NCI-H146 treated with DMSO at 0.1 percent for 48 hours (cell line): ENCODE results near the gene RAB40C.

ENCODE experiments used
- DNase-seq: peaks from one replicate; lab custom pipeline; 2025; ENCODE audit not compliant: unreplicated experiment; lab: John Stamatoyannopoulos, UW

RAB40C gene

GRCh38 chr16:610513-611381 lies 20.9 kb downstream of the RAB40C start:
- no peak for DNase-seq

- no peak for DNase-seq
Observed at GRCh38 chr16:615122-615521, 25.3 kb downstream of the RAB40C start.

GRCh38 chr16:616733-617586 lies 27.1 kb downstream of the RAB40C start:
- DNase-seq, result no peak

- DNase-seq, result no peak
Observed at GRCh38 chr16:617855-618254, 28.0 kb downstream of the RAB40C start.

- DNase-seq, result no peak
Observed at GRCh38 chr16:619476-620100, 29.7 kb downstream of the RAB40C start.

- DNase-seq, result no peak
Observed at GRCh38 chr16:620700-621525, 31.0 kb downstream of the RAB40C start.

GRCh38 chr16:621526-622105 lies 31.8 kb downstream of the RAB40C start:
- no peak for DNase-seq

- DNase-seq, result no peak
Observed at GRCh38 chr16:622920-623280, 33.0 kb downstream of the RAB40C start.

- no peak for DNase-seq
Observed at GRCh38 chr16:624526-625070, 34.7 kb downstream of the RAB40C start.

- DNase-seq, result no peak
Observed at GRCh38 chr16:625117-625976, 35.5 kb downstream of the RAB40C start.

GRCh38 chr16:625977-626765 lies 36.3 kb downstream of the RAB40C start:
- no peak for DNase-seq

- DNase-seq, result no peak
Observed at GRCh38 chr16:626787-627453, 37.1 kb downstream of the RAB40C start.

- DNase-seq, result no peak
Observed at GRCh38 chr16:627454-628239, 37.8 kb downstream of the RAB40C start.

- DNase-seq, result no peak
Observed at GRCh38 chr16:628321-629061, 38.6 kb downstream of the RAB40C start.

GRCh38 chr16:629185-629832 lies 39.4 kb downstream of the RAB40C start:
- DNase-seq, result no peak

- no peak for DNase-seq
Observed at GRCh38 chr16:629833-630248, 40.0 kb downstream of the RAB40C start.
